NT2/D1 (cell line): ENCODE results near the gene TLN1.

Source experiments
- SUZ12 ChIP-seq: IDR thresholded peaks from 2 replicates; pipeline ENCODE4 v1.6.1; 2011; ENCODE audit not compliant: insufficient read length, insufficient read depth; ENCODE audit errors: extremely low read depth
- ZNF274 ChIP-seq: IDR thresholded peaks from 2 replicates; pipeline ENCODE4 v1.6.1; 2011; ENCODE audit warnings: mild to moderate bottlenecking, low read depth, low read length

DNA sequence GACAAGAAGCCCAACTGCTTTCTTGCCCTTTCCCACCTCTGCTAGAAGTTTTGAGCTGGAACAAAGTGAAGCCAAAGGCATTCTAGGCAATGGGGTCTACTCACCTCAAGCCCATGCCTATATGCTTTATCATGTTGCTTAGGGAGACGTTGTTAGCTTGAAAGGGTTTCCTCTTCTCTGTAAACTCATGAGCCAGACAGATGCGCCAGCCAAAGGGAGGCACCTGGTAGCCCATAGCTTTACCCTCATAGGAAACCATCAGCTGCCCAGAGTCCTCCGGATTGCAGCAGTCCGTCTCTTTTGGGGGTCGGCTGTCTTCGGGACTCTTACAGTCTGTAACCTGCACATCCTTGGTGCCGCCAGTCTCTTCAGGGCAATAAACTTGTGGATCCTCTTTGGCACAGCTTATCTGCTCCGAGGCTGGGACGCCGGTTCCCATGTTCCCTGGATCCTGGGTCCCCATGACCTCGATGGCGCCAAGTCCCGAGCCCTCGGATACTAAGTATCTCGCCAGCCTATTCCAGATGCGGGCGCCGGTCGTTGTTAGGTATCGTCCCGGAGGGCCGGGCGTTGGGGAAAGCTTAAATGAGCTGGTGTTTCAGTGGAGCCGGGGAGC, 16.4 kb upstream of the TLN1 start:
- TF ChIP-seq SUZ12 (no peak), ZNF274 (no peak)
